ENCODE results near the gene ZNF821. TPM values are rescaled to one million over a fixed set of nuclear protein-coding genes. Genes with fewer than 3 reads are reported as not detected.

Gene ZNF821, protein sequence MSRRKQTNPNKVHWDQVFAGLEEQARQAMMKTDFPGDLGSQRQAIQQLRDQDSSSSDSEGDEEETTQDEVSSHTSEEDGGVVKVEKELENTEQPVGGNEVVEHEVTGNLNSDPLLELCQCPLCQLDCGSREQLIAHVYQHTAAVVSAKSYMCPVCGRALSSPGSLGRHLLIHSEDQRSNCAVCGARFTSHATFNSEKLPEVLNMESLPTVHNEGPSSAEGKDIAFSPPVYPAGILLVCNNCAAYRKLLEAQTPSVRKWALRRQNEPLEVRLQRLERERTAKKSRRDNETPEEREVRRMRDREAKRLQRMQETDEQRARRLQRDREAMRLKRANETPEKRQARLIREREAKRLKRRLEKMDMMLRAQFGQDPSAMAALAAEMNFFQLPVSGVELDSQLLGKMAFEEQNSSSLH
- total RNA-seq (2022; extraction: Qiagen RNA extraction) = 3.8 to 4.7 TPM (median 4.0 TPM) in 5 replicates

DNA sequence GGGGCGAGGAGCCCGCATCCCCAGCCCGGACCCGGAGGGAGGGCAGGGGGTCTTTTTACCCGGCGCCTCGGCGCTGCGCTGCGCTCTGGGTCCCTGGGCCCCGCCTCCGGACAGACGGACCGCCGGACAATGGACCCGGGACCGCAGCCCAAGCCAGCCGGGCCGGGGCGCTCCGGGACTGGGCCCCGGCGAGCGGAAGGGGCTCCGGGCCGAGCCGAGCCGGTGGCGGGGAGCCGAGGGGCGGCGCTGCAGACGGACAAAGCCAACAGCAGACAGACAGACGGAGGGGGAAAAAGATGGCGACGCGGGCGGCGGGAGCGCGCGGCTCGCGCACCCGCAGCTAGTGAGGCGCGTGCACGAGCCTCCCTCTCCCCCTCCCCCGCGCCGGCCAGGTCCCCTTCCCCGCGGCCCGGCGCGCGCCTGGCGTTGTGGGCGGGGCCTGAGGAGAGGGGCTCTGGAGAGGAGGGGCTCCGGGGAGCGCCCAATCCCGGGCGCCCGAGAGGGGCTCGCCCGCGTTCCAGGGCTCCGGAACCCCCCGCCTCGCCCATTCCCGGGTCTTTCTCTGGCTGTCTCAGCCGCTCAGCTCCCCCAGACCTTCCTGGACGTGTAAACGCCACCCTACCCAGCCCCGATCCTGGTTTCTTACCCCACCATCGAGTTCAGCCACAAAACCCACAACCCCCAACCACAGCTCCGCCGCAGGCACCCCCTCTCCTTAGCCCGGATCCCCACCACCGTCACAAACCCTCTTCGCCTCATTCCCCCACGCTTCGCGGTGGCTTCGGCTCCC lies at the start of gene ZNF821:
TSS of gene ZNF821 (minus strand) at position 334 of the 790 bp plus-strand sequence. CDS start 4,236 bp downstream, outside the sequence.

DNA sequence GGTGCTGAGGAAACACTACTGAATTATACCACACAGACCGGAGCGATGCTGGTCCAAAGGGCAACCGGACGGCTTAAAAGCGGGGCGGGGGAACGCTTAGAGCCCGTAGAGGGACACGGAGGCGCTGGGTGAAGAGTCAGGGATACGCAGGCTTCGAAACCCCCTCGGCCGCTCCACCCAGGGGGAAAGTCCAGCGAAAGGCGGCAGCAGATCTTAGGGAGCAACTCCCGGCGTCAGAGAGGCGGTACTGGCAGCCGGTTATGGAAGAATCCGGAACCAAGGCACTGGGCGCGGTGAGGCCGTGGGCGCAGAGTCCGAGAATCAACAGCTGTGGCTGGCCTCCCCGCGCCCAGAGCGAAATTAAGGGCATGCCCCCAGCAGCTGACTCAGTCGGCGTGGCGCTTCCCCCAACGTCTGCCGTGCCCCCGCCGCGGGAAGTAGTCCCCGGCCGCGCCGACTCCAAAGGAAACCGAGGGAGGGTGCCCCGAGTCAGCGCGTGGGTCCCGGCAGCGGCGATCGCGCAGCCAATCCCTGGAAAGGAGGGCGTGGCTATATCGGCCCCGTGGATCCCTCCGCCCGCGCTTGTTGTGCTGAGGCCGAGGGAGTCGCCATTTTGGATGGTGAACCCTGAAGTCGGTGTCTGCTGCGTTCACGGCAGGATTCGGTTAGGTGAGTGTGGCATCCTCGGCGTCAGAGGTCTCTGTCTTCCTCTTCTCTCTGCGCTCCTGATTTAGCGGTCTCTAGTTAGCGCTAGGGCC lies 11.1 kb upstream of the ZNF821 start, which contains the start of gene IST1:
TSS of gene IST1 (plus strand) at position 611 of the 758 bp plus-strand sequence. CDS start 20,110 bp downstream, outside the sequence.

DNA sequence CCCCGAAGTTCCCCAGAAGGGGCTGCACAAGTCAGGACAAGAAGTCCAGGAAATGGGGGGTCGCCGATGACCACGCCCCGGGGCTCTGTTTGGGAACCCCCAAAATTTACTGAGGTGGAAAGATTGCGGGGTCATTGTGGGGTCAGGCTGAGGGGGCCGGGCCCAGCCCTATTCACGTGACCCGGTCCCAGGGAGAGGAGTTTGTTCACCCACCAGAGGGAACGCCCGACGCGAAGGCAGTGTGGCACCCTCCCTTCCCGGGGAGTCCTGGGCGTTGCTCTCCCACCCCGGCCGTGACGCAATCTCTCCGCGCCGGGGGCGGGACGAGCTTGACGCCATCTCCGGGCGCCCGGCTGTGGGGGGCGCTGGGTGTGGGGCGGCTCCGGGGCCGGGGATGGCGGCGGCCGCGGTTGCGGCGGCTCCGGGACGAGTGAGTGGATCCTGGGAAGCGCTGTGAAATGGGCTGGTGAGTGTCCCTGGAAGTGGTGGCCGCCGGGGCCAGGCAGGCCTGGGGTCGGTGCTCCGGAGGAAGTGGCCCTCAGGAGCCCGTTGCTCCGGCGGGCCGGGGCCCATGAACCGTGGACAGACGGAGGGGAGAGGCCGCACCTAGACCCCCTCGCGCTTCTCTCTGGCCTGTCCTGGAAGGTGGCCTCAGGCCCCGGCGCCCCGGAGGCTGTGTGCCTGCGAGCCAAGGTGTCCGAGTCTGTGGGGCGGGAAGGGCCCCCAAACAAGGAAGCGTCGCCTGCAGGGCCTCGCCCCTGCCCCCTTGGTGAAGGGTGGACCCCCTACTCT lies 38.1 kb downstream of the ZNF821 start, which contains the start of gene ATXN1L:
TSS of gene ATXN1L (plus strand) at position 338 of the 792 bp plus-strand sequence. CDS start 3,765 bp downstream, outside the sequence.

Other genes starting within 250 kb of the ZNF821 start
- 10.5 to 13.4 TPM (median 10.8 TPM) in 5 replicates for gene PHLPP2, start 159.5 kb downstream of the ZNF821 start, total RNA-seq (2022; extraction: Qiagen RNA extraction)
- gene AP1G1, start 75.3 kb downstream of the ZNF821 start, total RNA-seq (2022; extraction: Qiagen RNA extraction) = 41.1 to 47.6 TPM (median 46.7 TPM) in 5 replicates
- 14.1 to 18.2 TPM (median 17.0 TPM) in 5 replicates for gene ATXN1L, start 38.2 kb downstream of the ZNF821 start, total RNA-seq (2022; extraction: Qiagen RNA extraction)
- gene IST1, start 11.3 kb upstream of the ZNF821 start, total RNA-seq (2022; extraction: Qiagen RNA extraction) = 152 to 206 TPM (median 165 TPM) in 5 replicates
- not detected in 5 replicates for gene PKD1L3, start 116.2 kb upstream of the ZNF821 start, total RNA-seq (2022; extraction: Qiagen RNA extraction)
- gene DHODH, start 124.6 kb upstream of the ZNF821 start, total RNA-seq (2022; extraction: Qiagen RNA extraction) = 11.9 to 14.6 TPM (median 12.8 TPM) in 5 replicates
- gene HP, start 170.3 kb upstream of the ZNF821 start, total RNA-seq (2022; extraction: Qiagen RNA extraction) = 0.15 to 0.30 TPM in 2 of 5 replicates, not detected in the others
- gene HPR, start 179.0 kb upstream of the ZNF821 start, total RNA-seq (2022; extraction: Qiagen RNA extraction) = not detected in 5 replicates
- gene TXNL4B, start 209.4 kb upstream of the ZNF821 start, total RNA-seq (2022; extraction: Qiagen RNA extraction) = 19.0 to 21.3 TPM (median 19.4 TPM) in 5 replicates
- 47.0 to 53.4 TPM (median 47.3 TPM) in 5 replicates for gene DHX38, start 209.7 kb upstream of the ZNF821 start, total RNA-seq (2022; extraction: Qiagen RNA extraction)